Stimulated activated CD4-positive, alpha-beta T cell treated with anti-CD3 and anti-CD28 coated beads, Interleukin-2, amount 100 ng/mL, for 4 hours (primary cell): ENCODE results near the gene MARVELD2.
"Not testable (repeated sequence)": the region's sequence is repeated elsewhere in the genome, so short reads cannot be mapped to it uniquely, and the experiment has no call there.

Source experiments
- DNase-seq: peaks from one replicate; pipeline ENCODE4 v3.0.0-alpha.2; 2020; ENCODE audit warnings: low read depth

The MARVELD2 gene

DNA sequence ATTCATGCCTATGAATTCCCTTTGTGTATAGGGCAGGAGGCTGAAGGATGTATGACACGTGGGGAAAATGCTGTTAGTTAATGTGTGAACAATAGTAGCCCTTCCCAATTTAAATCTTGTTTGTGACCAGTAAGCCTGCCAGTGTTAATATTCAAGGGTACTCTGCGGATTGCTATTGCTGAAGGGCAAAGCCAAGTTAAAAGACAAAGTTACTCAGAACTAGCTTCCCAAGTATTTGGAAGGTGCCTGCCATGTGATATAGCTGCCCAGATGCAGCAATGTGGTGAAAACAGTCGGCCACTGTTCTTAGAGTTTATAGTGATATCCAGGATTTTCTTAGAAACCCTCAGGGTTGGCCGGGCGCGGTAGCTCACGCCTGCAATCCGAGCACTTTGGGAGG is 34.6 kb downstream of the MARVELD2 start:
- no peak for DNase-seq

DNA sequence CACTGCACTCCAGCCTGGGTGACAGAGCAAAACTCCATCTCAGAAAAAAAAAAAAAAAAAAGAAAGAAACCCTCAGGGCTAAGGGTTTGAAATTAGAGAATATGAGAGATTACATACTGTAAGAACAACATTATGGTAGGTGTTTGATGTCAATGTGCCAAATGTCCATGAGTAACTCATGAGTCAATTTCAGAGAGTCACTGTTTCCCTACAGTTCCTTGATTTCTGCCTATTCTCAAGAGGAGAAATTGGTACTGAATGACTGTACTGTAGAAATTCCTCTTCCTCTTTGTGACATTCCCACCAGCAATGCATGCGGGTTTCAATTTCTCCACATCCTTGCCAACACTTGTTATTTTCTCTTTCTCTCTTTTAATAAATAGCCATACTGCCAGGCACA is 35.2 kb downstream of the MARVELD2 start:
- DNase-seq: no peak

DNA sequence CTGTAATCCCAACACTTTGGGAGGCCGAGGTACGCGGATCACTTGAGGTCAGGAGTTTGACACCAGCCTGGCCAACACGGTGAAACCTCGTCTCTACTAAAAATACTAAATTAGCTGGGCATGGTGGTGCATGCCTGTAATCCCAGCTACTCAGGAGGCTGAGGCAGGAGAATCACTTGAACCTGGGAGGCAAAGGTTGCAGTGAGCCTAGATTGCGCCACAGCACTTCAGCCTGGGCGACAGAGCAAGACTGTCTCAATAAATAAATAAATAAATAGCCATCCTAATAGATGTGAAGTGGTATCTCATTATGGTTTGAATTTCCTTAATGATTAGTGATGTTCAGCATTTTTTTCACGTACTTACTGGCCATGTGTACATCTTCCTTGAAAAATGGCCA is 35.6 kb downstream of the MARVELD2 start:
- DNase-seq: not testable (repeated sequence)

DNA sequence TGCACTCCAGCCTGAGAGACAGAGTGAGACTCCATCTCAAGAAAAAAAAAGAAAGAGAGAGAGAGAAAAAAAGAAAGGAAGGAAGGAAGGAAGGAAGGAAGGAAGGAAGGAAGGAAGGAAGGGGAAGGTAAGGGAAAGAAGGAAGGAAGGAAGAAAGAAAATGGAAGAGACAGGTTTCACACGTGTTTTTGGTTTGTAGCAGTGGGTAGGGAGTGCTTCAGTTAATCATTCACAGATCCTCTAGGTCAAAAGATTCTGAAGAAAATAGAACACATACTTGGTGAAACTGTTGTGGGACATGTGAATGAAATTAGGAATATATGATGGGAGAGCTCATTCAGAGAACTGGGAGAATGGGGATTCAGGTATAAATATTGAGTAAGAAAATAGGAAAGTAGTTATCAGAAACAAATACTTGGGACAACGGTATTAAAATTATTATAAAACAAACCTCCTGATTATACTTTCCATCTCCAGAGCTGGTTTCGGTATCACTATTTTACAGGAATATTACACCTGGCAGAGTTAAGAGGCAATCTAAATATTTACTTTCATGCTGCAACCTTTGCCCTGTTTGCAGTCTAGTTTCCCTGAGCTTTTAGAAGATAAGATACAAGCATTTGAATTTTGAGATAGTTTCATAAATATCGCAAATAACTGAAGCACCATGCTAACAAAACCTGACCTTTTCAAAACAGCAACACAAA is 37.2 kb downstream of the MARVELD2 start:
- no peak for DNase-seq

DNA sequence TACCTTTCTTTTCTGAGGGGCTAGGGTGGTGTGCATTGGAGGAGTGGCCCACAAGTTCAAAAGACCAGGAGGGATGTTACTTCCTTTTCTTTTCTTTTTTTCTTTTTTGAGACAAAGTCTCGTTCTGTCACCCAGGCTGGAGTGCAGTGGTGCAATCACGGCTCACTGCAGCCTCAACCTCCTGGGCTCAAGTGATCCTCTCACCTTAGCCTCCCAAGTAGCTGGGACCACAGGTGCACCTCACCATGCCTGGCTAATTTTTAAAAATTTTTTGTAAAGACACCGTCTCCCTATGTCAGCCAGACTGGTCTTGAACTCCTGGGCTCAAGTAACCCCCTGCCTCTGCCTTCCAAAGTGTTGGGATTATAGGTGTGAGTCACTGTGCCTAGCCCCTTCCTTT is 38.6 kb downstream of the MARVELD2 start:
- not testable (repeated sequence) for DNase-seq

DNA sequence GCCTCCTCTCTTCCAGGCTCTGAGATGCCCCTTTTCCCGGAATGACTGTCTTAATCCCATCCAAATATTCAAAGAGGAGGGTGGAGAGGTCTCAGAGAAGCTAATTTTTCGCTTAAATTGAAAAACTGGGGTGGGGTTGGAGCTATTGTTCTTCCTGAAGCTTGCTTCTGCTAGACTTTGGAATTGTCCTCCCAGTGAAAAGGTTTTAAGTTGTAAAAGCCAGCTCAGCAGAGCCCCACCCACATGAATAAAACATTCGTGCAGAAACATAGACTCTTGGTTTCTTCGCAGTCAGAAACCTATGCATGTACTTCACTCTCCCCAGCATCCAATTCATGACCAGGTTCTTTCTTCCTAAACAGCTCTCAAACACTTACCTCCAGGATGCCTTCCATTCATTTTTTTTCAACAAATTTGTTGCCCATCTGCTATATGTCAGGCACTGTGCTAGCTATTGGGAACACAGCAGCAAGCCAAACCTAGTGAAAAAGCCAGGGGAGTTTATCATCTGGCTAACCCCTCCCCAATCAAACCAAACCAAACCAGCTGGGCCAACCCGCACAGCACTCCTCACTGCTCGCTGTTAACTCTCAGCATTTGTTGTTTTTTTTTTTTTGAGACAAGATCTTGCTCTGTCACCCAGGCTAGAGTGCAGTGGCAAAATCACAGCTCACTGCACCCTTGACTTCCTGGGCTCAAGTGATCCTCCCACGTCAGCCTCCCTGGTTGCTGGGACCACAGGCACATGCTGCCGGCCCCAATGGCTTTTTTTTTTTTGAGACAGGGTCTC is 39.7 kb downstream of the MARVELD2 start:
- DNase-seq: no peak

DNA sequence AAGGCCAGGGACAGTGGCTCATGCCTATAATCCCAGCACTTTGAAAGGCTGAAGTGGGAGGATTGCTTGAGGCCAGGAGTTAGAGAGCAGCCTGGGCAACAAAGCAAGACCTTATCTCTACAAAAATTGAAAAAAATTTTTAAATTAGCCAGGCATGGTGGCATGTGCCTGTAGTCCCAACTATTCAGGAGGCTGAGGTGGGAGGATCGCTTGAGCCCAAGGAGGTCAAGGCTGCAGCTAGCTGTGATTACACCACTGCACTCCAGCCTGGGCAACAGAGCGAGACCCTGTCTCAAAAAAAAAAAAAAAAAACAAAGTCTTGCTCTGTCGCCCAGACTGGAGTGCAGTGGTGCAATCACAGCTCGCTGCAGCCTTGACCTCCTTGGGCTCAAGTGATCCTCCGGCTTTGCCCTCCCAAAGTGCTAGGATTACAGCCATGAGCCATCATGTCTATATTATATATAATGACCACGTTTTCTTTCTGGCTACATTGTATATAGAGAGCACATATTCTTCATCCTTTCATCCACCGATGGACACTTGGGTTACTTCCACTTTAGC is 40.6 kb downstream of the MARVELD2 start:
- not testable (repeated sequence) for DNase-seq

DNA sequence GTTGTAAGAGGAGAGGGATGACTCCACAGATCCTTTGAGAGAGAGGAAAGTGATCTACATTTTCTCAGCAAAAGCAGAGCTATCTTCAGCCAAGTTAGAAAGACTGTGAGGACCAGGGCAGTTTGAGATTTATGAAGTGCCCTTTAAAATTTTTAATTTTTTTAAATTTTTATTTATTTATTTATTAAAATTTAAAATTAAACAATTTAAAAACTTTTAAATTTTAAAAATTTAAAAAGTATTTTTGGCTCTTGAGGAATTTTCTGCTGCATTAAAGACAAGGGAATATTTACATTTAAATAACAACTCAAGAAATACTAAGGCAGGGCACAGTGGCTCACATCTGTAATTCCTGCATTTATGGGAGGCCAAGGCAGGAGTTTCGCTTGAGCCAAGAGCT is 47.3 kb downstream of the MARVELD2 start:
- DNase-seq: no peak

DNA sequence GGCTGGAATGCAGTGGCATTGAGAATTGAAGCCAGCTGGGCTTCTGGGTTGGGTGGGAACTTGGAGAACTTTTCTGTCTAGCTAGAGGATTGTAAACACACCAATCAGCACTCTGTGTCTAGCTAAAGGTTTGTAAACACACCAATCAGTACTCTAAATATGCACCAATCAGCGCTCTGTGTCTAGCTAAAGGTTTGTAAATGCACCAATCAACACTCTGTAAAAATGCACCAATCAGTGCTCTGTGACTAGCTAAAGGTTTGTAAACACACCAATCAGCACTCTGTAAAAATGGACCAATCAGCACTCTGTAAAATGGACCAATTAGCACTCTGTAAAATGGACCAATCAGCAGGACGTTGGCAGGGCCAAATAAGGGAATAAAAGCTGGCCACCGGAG is 51.5 kb downstream of the MARVELD2 start:
- not testable (repeated sequence) for DNase-seq

DNA sequence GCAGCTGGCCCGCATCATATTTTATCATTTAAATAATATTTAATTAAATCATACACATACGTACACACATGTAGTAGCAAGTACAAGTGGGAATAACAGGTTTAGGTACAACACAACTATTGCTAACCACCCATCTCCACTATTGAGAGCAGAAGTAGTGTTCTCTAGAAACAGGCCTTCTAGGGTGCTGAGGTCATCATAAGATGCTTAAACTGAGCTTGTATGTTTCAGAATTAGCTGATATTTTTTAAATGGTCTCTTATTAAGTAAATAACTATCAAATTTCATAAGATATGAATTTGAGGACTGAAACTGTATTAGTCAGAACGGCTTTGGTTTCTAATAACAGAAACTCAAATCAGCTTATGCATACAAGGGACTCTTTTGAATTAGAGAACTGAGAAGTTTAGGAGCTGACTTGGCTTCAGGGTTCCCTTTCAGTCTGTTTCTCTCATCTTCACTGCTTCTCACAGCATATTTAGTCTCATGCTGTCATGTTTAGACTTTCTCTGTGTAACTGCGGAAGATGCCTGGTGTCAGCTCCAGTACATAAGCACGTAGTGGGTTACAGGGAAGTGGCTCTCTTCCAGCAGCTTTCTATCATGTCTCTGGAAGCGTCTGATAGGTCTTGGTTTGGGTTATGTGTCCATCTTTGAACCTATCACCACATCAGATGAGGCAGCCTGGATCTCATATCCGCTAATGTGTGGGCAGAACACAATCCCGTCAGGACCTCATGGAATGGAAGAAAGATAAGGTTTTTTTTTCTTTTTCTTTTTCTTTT is 52.7 kb downstream of the MARVELD2 start:
- no peak for DNase-seq

DNA sequence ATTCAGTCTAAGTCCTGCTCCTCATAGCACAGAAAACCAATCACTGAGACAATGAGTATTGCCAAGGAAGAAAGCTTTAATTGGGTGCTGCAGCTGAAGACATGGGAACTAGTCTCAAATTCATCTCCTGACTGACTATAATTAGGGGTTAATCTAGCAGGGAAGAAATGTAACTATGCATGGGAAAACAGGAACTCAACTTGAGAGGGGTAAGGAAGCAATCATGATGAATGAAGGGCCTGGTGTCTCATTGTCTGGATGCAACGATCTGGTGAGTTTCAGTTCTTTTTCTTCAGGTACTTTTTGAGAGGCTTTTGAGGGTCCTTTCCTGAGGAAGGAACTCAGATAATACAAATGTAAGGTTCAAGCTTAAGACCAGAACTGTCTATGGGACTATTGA is 53.7 kb downstream of the MARVELD2 start:
- no peak for DNase-seq

DNA sequence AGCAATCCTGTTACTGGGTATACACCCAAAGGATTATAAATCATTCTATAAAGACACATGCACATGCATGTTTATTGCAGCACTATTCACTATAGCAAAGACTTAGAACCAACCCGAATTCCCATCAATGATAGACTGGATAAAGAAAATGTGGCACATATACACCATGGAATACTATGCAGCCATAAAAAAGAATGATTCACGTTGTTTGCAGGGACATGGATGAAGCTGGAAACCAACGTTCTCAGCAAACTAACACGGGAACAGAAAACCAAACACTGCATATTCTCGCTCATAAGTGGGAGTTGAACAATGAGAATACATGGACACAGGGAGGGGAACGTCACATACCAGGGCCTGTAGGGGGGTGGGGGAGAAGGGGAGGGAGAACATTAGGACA is 56.6 kb downstream of the MARVELD2 start:
- DNase-seq: not testable (repeated sequence)

DNA sequence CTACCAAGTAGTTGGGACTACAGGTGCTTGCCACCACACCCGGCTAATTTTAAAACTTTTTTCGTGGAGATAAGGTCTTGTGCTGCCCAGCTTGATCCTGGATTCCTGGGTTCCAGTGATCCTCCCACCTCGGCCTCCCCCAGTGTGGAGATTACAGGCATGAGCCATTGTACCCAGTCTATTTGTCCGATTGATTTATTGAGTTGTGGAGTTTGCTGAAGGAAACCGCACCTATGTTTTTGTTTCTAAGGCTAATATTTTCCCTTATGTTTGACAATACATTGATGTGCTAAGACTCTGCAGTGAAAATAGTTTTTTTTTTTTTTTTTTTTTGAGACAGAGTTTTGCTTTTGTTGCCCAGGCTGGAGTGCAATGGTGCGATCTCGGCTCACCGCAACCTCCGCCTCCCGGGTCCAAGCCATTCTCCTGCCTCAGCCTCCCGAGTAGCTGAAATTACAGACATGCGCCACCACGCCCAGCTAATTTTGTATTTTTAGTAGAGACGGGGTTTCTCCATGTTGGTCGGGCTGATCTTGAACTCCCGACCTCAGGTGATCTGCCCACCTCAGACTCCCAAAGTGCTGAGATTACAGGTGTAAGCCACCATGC is 57.7 kb downstream of the MARVELD2 start:
- DNase-seq: not testable (repeated sequence)

DNA sequence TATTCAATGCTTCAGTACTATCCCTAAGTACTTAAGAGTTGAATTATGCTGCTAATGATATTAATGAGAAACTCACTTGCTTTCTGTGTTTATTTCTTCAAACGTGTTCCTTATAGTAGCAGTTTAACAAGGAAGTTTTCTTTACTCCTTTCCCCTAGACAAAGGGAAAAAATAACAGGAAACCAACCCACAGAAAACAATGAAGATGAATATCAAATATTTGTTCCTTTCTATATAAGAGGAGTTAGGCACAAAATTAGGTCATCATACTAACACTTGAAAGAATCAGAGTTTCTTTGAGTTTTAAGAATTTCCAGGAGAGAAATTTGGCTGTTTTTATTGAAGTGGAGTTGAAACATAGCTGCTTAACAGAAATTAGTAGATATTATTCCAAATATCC is 62.3 kb downstream of the MARVELD2 start:
- DNase-seq: no peak

DNA sequence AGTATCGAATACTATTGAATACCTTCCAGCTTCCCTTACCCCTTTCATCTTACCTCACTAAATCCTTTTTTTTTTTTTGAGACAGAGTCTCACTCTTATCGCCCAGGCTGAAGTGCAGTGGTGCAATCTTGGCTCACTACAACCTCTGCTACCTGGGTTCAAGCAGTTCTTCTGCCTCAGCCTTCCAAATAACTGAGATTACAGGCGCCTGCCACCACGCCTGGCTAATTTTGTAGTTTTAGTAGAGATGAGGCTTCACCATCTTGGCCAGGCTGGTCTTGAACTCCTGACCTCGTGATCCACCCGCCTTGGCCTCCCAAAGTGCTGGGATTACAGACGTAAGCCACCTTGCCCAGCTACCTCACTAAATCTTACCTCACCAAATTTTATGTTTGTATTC is 63.4 kb downstream of the MARVELD2 start:
- DNase-seq: not testable (repeated sequence)

DNA sequence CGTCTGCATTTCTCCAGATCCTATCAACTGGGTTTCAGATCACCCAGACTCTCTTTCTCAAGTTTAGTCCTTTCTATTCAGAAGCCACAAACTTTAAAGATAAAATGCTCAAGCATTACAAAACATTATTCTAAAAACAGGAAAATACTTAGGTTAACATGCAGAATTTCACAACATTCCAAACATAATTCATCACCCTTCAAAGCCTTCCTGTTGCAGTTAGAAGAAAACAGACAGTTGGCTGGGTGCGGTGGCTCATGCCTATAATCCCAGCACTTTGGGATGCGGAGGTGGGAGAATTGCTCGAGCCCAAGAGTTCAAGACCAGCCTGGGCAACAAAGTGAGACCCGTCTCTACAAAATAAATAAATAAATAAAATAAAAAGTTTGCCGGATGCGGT is 70.0 kb downstream of the MARVELD2 start:
- no peak for DNase-seq

DNA sequence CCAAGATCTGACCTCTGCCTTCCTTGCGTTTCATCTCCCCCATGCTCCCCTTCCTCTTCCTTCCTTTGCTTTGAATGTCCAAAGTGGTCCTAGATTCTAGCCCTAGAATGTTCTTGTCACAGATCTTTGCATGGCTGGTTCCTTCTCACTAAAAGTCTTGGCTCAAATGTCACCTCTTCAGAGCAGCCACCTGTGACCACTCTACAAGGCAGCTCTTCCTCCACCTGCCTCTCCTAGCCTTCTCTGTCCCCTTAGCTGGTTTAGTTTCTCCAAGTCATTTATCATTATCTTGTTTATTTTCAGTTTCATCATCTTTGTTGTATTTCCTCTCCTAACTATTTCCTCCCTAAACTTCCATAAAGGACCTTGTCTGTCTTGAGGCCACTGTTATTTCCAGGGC is 70.6 kb downstream of the MARVELD2 start:
- DNase-seq: no peak

DNA sequence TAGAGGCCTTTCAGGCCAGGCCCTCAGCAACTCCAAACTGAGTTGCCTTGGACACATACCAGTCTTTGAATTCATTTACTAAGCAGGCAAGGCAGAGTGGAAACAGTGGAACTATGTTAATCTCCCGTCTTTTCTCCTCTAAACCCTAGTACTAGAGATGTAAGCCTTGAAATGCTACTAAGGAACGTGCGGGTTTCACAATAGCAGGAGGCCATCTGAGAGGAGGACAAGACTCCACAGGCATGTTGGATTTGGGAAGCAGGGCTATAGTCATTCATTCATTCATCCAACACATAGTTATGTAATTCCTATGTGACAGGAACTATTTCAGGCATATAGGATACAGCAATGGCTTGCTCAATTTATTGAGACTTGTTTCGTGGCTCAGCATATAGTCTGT is 74.3 kb downstream of the MARVELD2 start:
- no peak for DNase-seq

DNA sequence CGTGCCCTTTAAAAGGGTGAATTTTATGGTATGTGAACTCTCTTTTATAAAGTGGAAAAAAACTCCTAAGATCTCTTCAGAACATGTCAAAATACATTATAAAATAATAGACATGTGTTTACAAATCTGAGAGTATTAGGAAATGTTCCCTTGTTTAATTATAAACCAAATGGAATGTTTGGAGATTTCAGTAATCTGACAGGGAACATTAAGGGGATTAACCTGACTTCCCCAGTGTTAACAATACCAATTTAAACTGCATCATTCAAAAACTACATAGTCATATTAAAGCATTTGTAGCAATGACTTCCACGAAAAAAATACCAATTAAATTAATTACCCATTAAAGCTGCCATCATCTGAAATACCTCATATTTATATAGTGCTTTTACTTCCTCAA is 76.1 kb downstream of the MARVELD2 start:
- no peak for DNase-seq

DNA sequence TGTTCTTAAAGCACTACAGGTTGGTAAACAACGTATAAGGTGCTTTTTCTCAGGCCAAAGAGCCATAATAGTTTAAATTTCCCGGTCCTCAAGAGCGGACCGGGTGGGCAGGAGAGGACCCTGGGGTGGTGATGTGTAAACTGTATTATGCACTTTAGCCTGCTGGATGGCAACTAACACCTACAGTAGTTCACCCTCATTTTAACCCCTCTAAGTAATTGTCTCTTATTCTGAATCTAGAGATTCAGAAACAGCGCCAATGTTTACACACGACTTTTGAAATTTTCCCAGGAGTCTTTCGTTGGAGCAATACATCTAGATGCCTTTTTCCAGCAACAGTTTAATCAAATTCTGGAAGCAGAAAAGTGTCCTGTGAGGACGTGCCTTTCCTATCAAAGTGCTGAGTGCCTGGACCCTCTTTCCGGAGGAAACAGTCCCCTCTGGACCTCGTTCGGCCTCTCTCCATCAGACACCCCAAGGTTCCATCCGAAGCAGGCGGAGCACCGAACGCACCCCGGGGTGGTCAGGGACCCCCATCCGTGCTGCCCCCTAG is 77.0 kb downstream of the MARVELD2 start:
- DNase-seq: no peak

DNA sequence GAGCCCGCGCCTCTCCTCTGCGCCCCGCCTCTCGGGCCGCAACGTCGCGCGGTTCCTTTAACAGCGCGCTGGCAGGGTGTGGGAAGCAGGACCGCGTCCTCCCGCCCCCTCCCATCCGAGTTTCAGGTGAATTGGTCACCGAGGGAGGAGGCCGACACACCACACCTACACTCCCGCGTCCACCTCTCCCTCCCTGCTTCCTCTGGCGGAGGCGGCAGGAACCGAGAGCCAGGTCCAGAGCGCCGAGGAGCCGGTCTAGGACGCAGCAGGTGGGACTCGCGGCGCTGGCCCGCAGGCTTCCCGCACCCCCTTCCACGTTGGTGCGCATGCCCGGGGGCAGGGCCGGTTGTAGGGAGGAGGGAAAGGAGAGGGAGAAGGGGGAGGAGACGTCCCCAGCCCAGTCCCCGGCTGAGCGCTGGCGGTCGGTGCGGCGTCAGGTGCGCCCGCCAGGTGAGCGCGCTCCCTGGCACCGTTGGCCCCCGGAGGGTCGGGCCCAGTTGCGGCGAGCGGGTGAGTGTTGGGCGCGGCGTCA is 77.5 kb downstream of the MARVELD2 start, which contains the start of gene OCLN:
TSS of gene OCLN (plus strand) at position 400 of the 532 bp plus-strand sequence. CDS start 11,455 bp downstream, outside the sequence.
- DNase-seq: no peak
